HG03039 (cell line): ENCODE data around the gene SLC25A22.

Experiments used
- ATAC-seq: cut with Tn5 transposase; IDR thresholded peaks from one replicate; pipeline ENCODE4 v1.9.1; 2021; ENCODE audit warnings: mild to moderate bottlenecking, moderate library complexity; ENCODE audit not compliant: unreplicated experiment

The SLC25A22 gene

GRCh38 chr11:791658-792534, 6.2 kb downstream of the SLC25A22 start:
- ATAC-seq = no peak

GRCh38 chr11:790721-791564, 7.1 kb downstream of the SLC25A22 start:
- ATAC-seq = no peak

- ATAC-seq = no peak
Observed at GRCh38 chr11:789943-790342, 8.1 kb downstream of the SLC25A22 start, which contains the start of gene CEND1. CEND1 (minus strand) TSS chr11:790090; CDS start chr11:788576, 1,514 bp downstream.

GRCh38 chr11:788953-789940, 8.8 kb downstream of the SLC25A22 start:
- no peak for ATAC-seq

GRCh38 chr11:788009-788640, 10.0 kb downstream of the SLC25A22 start:
- ATAC-seq = no peak

GRCh38 chr11:787084-787675, 10.9 kb downstream of the SLC25A22 start:
- no peak for ATAC-seq

GRCh38 chr11:786235-787083, 11.6 kb downstream of the SLC25A22 start:
- ATAC-seq = no peak

GRCh38 chr11:783581-784015, 14.5 kb downstream of the SLC25A22 start:
- no peak for ATAC-seq

- no peak for ATAC-seq
Observed at GRCh38 chr11:782264-783174, 15.6 kb downstream of the SLC25A22 start.

GRCh38 chr11:779955-780532, 18.0 kb downstream of the SLC25A22 start:
- no peak for ATAC-seq

- ATAC-seq = no peak
Observed at GRCh38 chr11:778976-779954, 18.8 kb downstream of the SLC25A22 start.

GRCh38 chr11:777288-778255, 20.5 kb downstream of the SLC25A22 start, which contains the start of gene GATD1:
GATD1 (minus strand) TSS chr11:777487; CDS start chr11:777462, 25 bp downstream.
- peak; percentile 60 for ATAC-seq

- peak; percentile 19 for ATAC-seq
Observed at GRCh38 chr11:776561-777287, 21.4 kb downstream of the SLC25A22 start.

- no peak for ATAC-seq
Observed at GRCh38 chr11:776263-776560, 21.9 kb downstream of the SLC25A22 start.
